ENCODE results near the gene HOXA3.

The HOXA3 gene

GRCh38 chr7:27080844-27081436 is 71.4 kb downstream of the HOXA3 start:
- Histone ChIP-seq H3K36me3 (no peaks in the 10 kb centered on the region), H4K20me1 (no peaks in the 10 kb centered on the region), H3K4me2 (no peak overlapping the region), H3K27ac (no peak overlapping the region), H3K4me1 (peaks cover 0 to 11% (median 6%) of the 10 kb centered on the region in 10 experiments; a peak in 11 of 20 replicates), H3K9ac (no peak overlapping the region), H3K27me3 (no peaks in the 10 kb centered on the region), H3K9me3 (replicated peaks in 1 of 11) (peaks cover 0 to 8% (median 0%) of the 10 kb centered on the region in 11 experiments; a peak in 3 of 22 replicates), H3K4me3 (no peak overlapping the region)
- no peak for TF ChIP-seq Cebpa-rat (IDR thresholded peaks at IDR 0.05)

- no peaks in the 10 kb centered on the region for H3K27me3 ChIP-seq
- H3K4me2 ChIP-seq: peak overlapping the region in 6 of 11 experiments; percentile 3 to 46 (median 10); a peak in 8 of 22 replicates
- H3K36me3 ChIP-seq: no peaks in the 10 kb centered on the region
- peak overlapping the region in 3 of 11 experiments; percentile 6 to 26 (median 26); a peak in 4 of 22 replicates for H3K27ac ChIP-seq
- peaks cover 6 to 22% (median 9%) of the 10 kb centered on the region in 11 experiments; a peak in 15 of 22 replicates for H3K9me3 ChIP-seq (replicated peaks in 1 of 11)
- TF ChIP-seq Cebpa-rat (IDR thresholded peaks at IDR 0.05): no peak
- peaks cover 0 to 11% (median 6%) of the 10 kb centered on the region in 10 experiments; a peak in 11 of 20 replicates for H3K4me1 ChIP-seq
- H3K4me3 ChIP-seq: no peak overlapping the region
- H3K9ac ChIP-seq: no peak overlapping the region
- H4K20me1 ChIP-seq: no peaks in the 10 kb centered on the region
Observed at GRCh38 chr7:27079234-27079975, 73.0 kb downstream of the HOXA3 start.

- Histone ChIP-seq H3K4me3 (no peak overlapping the region), H3K9ac (no peak overlapping the region), H3K27me3 (no peaks in the 10 kb centered on the region), H3K9me3 (replicated peaks in 1 of 11) (peaks cover 6 to 22% (median 9%) of the 10 kb centered on the region in 11 experiments; a peak in 15 of 22 replicates), H4K20me1 (no peaks in the 10 kb centered on the region), H3K4me2 (peak overlapping the region in 5 of 11 experiments; percentile 3 to 46 (median 10); a peak in 6 of 22 replicates), H3K27ac (peak overlapping the region in 2 of 11 experiments; percentile 6 to 26; a peak in 1 of 22 replicates), H3K4me1 (peaks cover 0 to 11% (median 5%) of the 10 kb centered on the region in 10 experiments; a peak in 11 of 20 replicates), H3K36me3 (no peaks in the 10 kb centered on the region)
- TF ChIP-seq Cebpa-rat (IDR thresholded peaks at IDR 0.05): no peak
Observed at GRCh38 chr7:27078616-27079233, 73.7 kb downstream of the HOXA3 start.

- H3K27ac ChIP-seq: no peak overlapping the region
- no peak overlapping the region for H3K4me2 ChIP-seq
- no peak overlapping the region for H3K4me3 ChIP-seq
- H3K36me3 ChIP-seq: no peaks in the 10 kb centered on the region
- no peaks in the 10 kb centered on the region for H4K20me1 ChIP-seq
- H3K27me3 ChIP-seq: no peaks in the 10 kb centered on the region
- H3K4me1 ChIP-seq: no peaks in the 10 kb centered on the region
- peaks cover 6 to 22% (median 9%) of the 10 kb centered on the region in 11 experiments; a peak in 15 of 22 replicates for H3K9me3 ChIP-seq (replicated peaks in 1 of 11)
- no peak for TF ChIP-seq Cebpa-rat (IDR thresholded peaks at IDR 0.05)
- H3K9ac ChIP-seq: no peak overlapping the region
Observed at GRCh38 chr7:27073076-27073475, 79.3 kb downstream of the HOXA3 start.

GRCh38 chr7:27071622-27072390 is 80.6 kb downstream of the HOXA3 start:
- Histone ChIP-seq H3K27ac (no peak overlapping the region), H3K36me3 (no peaks in the 10 kb centered on the region), H4K20me1 (no peaks in the 10 kb centered on the region), H3K4me3 (no peak overlapping the region), H3K4me1 (peaks cover 0 to 7% (median 0%) of the 10 kb centered on the region in 10 experiments; a peak in 1 of 20 replicates), H3K9me3 (replicated peaks in 1 of 11) (peaks cover 6 to 19% (median 9%) of the 10 kb centered on the region in 11 experiments; a peak in 15 of 22 replicates), H3K9ac (no peak overlapping the region), H3K27me3 (no peaks in the 10 kb centered on the region), H3K4me2 (no peak overlapping the region)
- no peak for TF ChIP-seq Cebpa-rat (IDR thresholded peaks at IDR 0.05)

GRCh38 chr7:27068259-27068658 is 84.1 kb downstream of the HOXA3 start:
- no peak overlapping the region for H3K4me2 ChIP-seq
- H3K9ac ChIP-seq: no peak overlapping the region
- H3K36me3 ChIP-seq: no peaks in the 10 kb centered on the region
- no peak overlapping the region for H3K4me3 ChIP-seq
- H3K27ac ChIP-seq: no peak overlapping the region
- peaks cover 0 to 29% (median 11%) of the 10 kb centered on the region in 10 experiments; a peak in 11 of 20 replicates for H3K4me1 ChIP-seq
- H3K9me3 ChIP-seq (replicated peaks in 1 of 11): peaks cover 0 to 12% (median 0%) of the 10 kb centered on the region in 11 experiments; a peak in 1 of 22 replicates
- H3K27me3 ChIP-seq: no peaks in the 10 kb centered on the region
- no peak for TF ChIP-seq Cebpa-rat (IDR thresholded peaks at IDR 0.05)
- no peaks in the 10 kb centered on the region for H4K20me1 ChIP-seq

- H3K4me1 ChIP-seq: peaks cover 0 to 29% (median 11%) of the 10 kb centered on the region in 10 experiments; a peak in 11 of 20 replicates
- TF ChIP-seq Cebpa-rat (IDR thresholded peaks at IDR 0.05): no peak
- H3K4me3 ChIP-seq: no peak overlapping the region
- peaks cover 0 to 14% (median 0%) of the 10 kb centered on the region in 11 experiments; a peak in 1 of 22 replicates for H3K9me3 ChIP-seq (replicated peaks in 1 of 11)
- H4K20me1 ChIP-seq: no peaks in the 10 kb centered on the region
- no peak overlapping the region for H3K27ac ChIP-seq
- no peak overlapping the region for H3K9ac ChIP-seq
- no peaks in the 10 kb centered on the region for H3K27me3 ChIP-seq
- no peaks in the 10 kb centered on the region for H3K36me3 ChIP-seq
- H3K4me2 ChIP-seq: no peak overlapping the region
Observed at GRCh38 chr7:27066148-27066547, 86.2 kb downstream of the HOXA3 start.

- Histone ChIP-seq H3K4me3 (no peak overlapping the region), H3K9me3 (replicated peaks in 1 of 11) (peaks cover 0 to 14% (median 0%) of the 10 kb centered on the region in 11 experiments; a peak in 1 of 22 replicates), H3K27me3 (no peaks in the 10 kb centered on the region), H4K20me1 (no peaks in the 10 kb centered on the region), H3K4me1 (peaks cover 0 to 29% (median 11%) of the 10 kb centered on the region in 10 experiments; a peak in 11 of 20 replicates), H3K4me2 (no peak overlapping the region), H3K27ac (no peak overlapping the region), H3K9ac (no peak overlapping the region), H3K36me3 (no peaks in the 10 kb centered on the region)
- no peak for TF ChIP-seq Cebpa-rat (IDR thresholded peaks at IDR 0.05)
Observed at GRCh38 chr7:27065709-27066108, 86.7 kb downstream of the HOXA3 start.

All from BLaER1 treated with 17β-estradiol and CSF1 and Interleukin-3, amounts not matched to agents 10 nM and 100 nM (cell line).